Measurements from ENCODE around the gene PRSS1.

DNA sequence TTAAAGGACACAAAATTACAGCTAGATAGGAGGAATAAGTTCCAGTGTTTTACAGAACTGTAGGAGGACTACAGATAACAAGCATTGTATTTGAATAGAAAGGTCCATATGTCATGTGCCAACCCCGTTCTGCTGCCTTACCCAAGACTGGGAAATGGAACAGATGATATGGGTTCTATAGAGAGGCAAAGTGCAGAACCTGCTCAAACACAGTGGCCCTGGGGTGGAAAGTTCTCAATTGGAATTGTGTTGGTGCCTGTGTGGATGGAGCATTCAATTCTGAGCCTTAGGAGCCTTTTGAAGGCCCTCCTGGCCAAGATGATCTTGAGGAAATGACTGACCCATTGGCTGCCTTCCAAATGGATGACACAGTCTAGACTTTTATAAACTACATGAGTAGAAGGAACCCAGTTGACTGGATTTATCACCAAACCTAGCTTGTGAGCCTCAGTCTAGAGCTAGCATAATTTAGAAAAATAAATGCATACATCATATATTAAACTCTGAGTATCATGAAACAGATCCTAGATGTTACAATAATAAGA lies 4.1 kb upstream of the PRSS1 start:
- TF ChIP-seq CTCF (IDR thresholded peaks at IDR 0.05; ENCODE audit: low read depth, low read length, poor library complexity, severe bottlenecking) (no peak), EZH2phosphoT487 (IDR thresholded peaks at IDR 0.05; ENCODE audit: borderline replicate concordance, low read length) (no peak)

All from DOHH2 (cell line).